Measurements from ENCODE around the gene SPEM1.

- TF ChIP-seq POLR2A (IDR thresholded peaks at IDR 0.05) = no peak
- TF ChIP-seq CTCF (IDR thresholded peaks at IDR 0.05) = no peak
Measured at GRCh38 chr17:7413346-7413985, 6.7 kb upstream of the SPEM1 start.

All from esophagus squamous epithelium (tissue), 4 donors.